GM15510 (cell line): ENCODE measurements around the gene PDPN.

Experiments used
- POLR2A ChIP-seq: IDR thresholded peaks from 3 replicates; pipeline ENCODE4 v1.6.1; 2011; ENCODE audit warnings: borderline replicate concordance; ENCODE audit not compliant: insufficient read length; ENCODE audit errors: extremely low read depth

PDPN gene

GRCh38 chr1:13627127-13627526, 43.5 kb downstream of the PDPN start:
- TF ChIP-seq POLR2A: no peak

GRCh38 chr1:13628218-13628617, 44.6 kb downstream of the PDPN start:
- TF ChIP-seq POLR2A: no peak

- TF ChIP-seq POLR2A: no peak
These were observed 45.1 kb downstream of the PDPN start for GRCh38 chr1:13628711-13629110.

- TF ChIP-seq POLR2A: no peak
These were observed 58.8 kb downstream of the PDPN start for GRCh38 chr1:13642306-13643004.

- no peak for TF ChIP-seq POLR2A
These were observed 59.4 kb downstream of the PDPN start for GRCh38 chr1:13643017-13643416.

GRCh38 chr1:13646521-13646920, 62.9 kb downstream of the PDPN start:
- no peak for TF ChIP-seq POLR2A

GRCh38 chr1:13651279-13651678, 67.6 kb downstream of the PDPN start:
- TF ChIP-seq POLR2A: no peak

GRCh38 chr1:13652238-13652637, 68.6 kb downstream of the PDPN start:
- TF ChIP-seq POLR2A: no peak

- no peak for TF ChIP-seq POLR2A
These were observed 77.9 kb downstream of the PDPN start for GRCh38 chr1:13661539-13661938.

GRCh38 chr1:13662493-13662892, 78.9 kb downstream of the PDPN start:
- no peak for TF ChIP-seq POLR2A

- no peak for TF ChIP-seq POLR2A
These were observed 80.3 kb downstream of the PDPN start for GRCh38 chr1:13663969-13664368.

GRCh38 chr1:13664451-13664850, 80.8 kb downstream of the PDPN start:
- TF ChIP-seq POLR2A: no peak

- TF ChIP-seq POLR2A: no peak
These were observed 82.7 kb downstream of the PDPN start for GRCh38 chr1:13666317-13666716.
